ENCODE data around the gene ZC3H12C. TPM values are rescaled to one million over a fixed set of nuclear protein-coding genes. Genes with fewer than 3 reads are reported as not detected.

Gene ZC3H12C
- total and polyA plus RNA-seq, 5 donors from 2014 or later = 0.02 to 3.0 (median 0.14) TPM; not detected in 1

GRCh38 chr11:110078923-110079544 is 14.2 kb upstream of the ZC3H12C start:
- H3K4me3 Mint-ChIP-seq = no peak overlapping the region
- peaks cover 0 to 6% of the 10 kb centered on the region in 2 experiments for H3K9me3 ChIP-seq (ENCODE audit: control insufficient read depth in 2 of 2, low read length in 2 of 2)
- DNase-seq (no peak), ATAC-seq (ENCODE audit: low read depth in 2 of 2) (no peak)
- no peaks in the 10 kb centered on the region for H3K27me3 ChIP-seq (ENCODE audit: control insufficient read depth, insufficient read depth, low read length)
- H3K27me3 Mint-ChIP-seq = no peaks in the 10 kb centered on the region
- H3K36me3 ChIP-seq (ENCODE audit: control insufficient read depth, insufficient read depth, low read length) = no peaks in the 10 kb centered on the region
- no peak overlapping the region for H3K27ac Mint-ChIP-seq
- peaks cover 0 to 3% (median 1%) of the 10 kb centered on the region in 7 donors for H3K9me3 Mint-ChIP-seq
- H3K36me3 Mint-ChIP-seq = no peaks in the 10 kb centered on the region
- H3K4me3 ChIP-seq (ENCODE audit: low read depth, low read length) = no peak overlapping the region
- H3K27ac ChIP-seq (ENCODE audit: insufficient read depth, low read length, poor library complexity, severe bottlenecking) = no peak overlapping the region
- peaks cover 4% of the 10 kb centered on the region for H3K4me1 ChIP-seq (ENCODE audit: control insufficient read depth, insufficient read depth, low read length, poor library complexity, severe bottlenecking)
- H3K4me1 Mint-ChIP-seq = peaks cover 3 to 15% (median 8%) of the 10 kb centered on the region in 4 donors

- ATAC-seq (ENCODE audit: low read depth in 2 of 2) (no peak), DNase-seq (no peak)
- Mint-ChIP-seq H3K27ac (no peak overlapping the region), H3K4me1 (peaks cover 3 to 15% (median 8%) of the 10 kb centered on the region in 4 donors), H3K4me3 (no peak overlapping the region), H3K9me3 (peaks cover 0 to 3% (median 1%) of the 10 kb centered on the region in 7 donors), H3K36me3 (no peaks in the 10 kb centered on the region), H3K27me3 (no peaks in the 10 kb centered on the region)
- Histone ChIP-seq H3K4me1 (ENCODE audit: control insufficient read depth, insufficient read depth, low read length, poor library complexity, severe bottlenecking) (peaks cover 4% of the 10 kb centered on the region), H3K27me3 (ENCODE audit: control insufficient read depth, insufficient read depth, low read length) (no peaks in the 10 kb centered on the region), H3K4me3 (ENCODE audit: low read depth, low read length) (no peak overlapping the region), H3K27ac (ENCODE audit: insufficient read depth, low read length, poor library complexity, severe bottlenecking) (no peak overlapping the region), H3K9me3 (ENCODE audit: control insufficient read depth in 2 of 2, low read length in 2 of 2) (peaks cover 0 to 6% of the 10 kb centered on the region in 2 experiments), H3K36me3 (ENCODE audit: control insufficient read depth, insufficient read depth, low read length) (no peaks in the 10 kb centered on the region)
Observed at GRCh38 chr11:110079726-110080125, 13.5 kb upstream of the ZC3H12C start.

- Histone ChIP-seq H3K27ac (ENCODE audit: insufficient read depth, low read length, poor library complexity, severe bottlenecking) (no peak overlapping the region), H3K27me3 (ENCODE audit: control insufficient read depth, insufficient read depth, low read length) (peaks cover 3% of the 10 kb centered on the region), H3K4me1 (ENCODE audit: control insufficient read depth, insufficient read depth, low read length, poor library complexity, severe bottlenecking) (peaks cover 4% of the 10 kb centered on the region), H3K4me3 (ENCODE audit: low read depth, low read length) (no peak overlapping the region), H3K36me3 (ENCODE audit: control insufficient read depth, insufficient read depth, low read length) (no peaks in the 10 kb centered on the region), H3K9me3 (ENCODE audit: control insufficient read depth in 2 of 2, low read length in 2 of 2) (peaks cover 0 to 6% of the 10 kb centered on the region in 2 experiments)
- H3K27ac Mint-ChIP-seq = no peak overlapping the region
- H3K27me3 Mint-ChIP-seq = no peaks in the 10 kb centered on the region
- H3K9me3 Mint-ChIP-seq = peaks cover 0 to 3% (median 0%) of the 10 kb centered on the region in 7 donors
- no peak for DNase-seq
- ATAC-seq (ENCODE audit: low read depth in 2 of 2) = no peak
- no peak overlapping the region for H3K4me3 Mint-ChIP-seq
- peaks cover 3 to 15% (median 8%) of the 10 kb centered on the region in 4 donors for H3K4me1 Mint-ChIP-seq
- H3K36me3 Mint-ChIP-seq = no peaks in the 10 kb centered on the region
Observed at GRCh38 chr11:110081462-110082376, 11.5 kb upstream of the ZC3H12C start.

- H3K27ac Mint-ChIP-seq = no peak overlapping the region
- DNase-seq = no peak
- peaks cover 0 to 3% (median 0%) of the 10 kb centered on the region in 7 donors for H3K9me3 Mint-ChIP-seq
Observed at GRCh38 chr11:110082899-110083298, 10.3 kb upstream of the ZC3H12C start.

GRCh38 chr11:110085255-110085838 is 7.8 kb upstream of the ZC3H12C start:
- Histone ChIP-seq H3K9me3 (ENCODE audit: control insufficient read depth in 2 of 2, low read length in 2 of 2) (no peaks in the 10 kb centered on the region), H3K36me3 (ENCODE audit: control insufficient read depth, insufficient read depth, low read length) (no peaks in the 10 kb centered on the region), H3K27ac (ENCODE audit: insufficient read depth, low read length, poor library complexity, severe bottlenecking) (no peak overlapping the region), H3K27me3 (ENCODE audit: control insufficient read depth, insufficient read depth, low read length) (peaks cover 8% of the 10 kb centered on the region), H3K4me3 (ENCODE audit: low read depth, low read length) (no peak overlapping the region), H3K4me1 (ENCODE audit: control insufficient read depth, insufficient read depth, low read length, poor library complexity, severe bottlenecking) (no peaks in the 10 kb centered on the region)
- no peak overlapping the region for H3K4me3 Mint-ChIP-seq
- peaks cover 0 to 2% (median 0%) of the 10 kb centered on the region in 7 donors for H3K9me3 Mint-ChIP-seq
- H3K4me1 Mint-ChIP-seq = peaks cover 0 to 2% (median 0%) of the 10 kb centered on the region in 4 donors
- H3K36me3 Mint-ChIP-seq = no peaks in the 10 kb centered on the region
- DNase-seq (no peak), ATAC-seq (ENCODE audit: low read depth in 2 of 2) (no peak)
- H3K27me3 Mint-ChIP-seq = peaks cover 6% of the 10 kb centered on the region
- no peak overlapping the region for H3K27ac Mint-ChIP-seq

More at GRCh38 chr11:110082899-110083298, 10.3 kb upstream of the ZC3H12C start:
- ATAC-seq (ENCODE audit: low read depth in 2 of 2) = no peak
- peaks cover 0 to 6% of the 10 kb centered on the region in 2 experiments for H3K9me3 ChIP-seq (ENCODE audit: control insufficient read depth in 2 of 2, low read length in 2 of 2)
- no peak overlapping the region for H3K4me3 ChIP-seq (ENCODE audit: low read depth, low read length)
- Mint-ChIP-seq H3K27me3 (no peaks in the 10 kb centered on the region), H3K36me3 (no peaks in the 10 kb centered on the region), H3K4me3 (no peak overlapping the region), H3K4me1 (peaks cover 3 to 4% (median 4%) of the 10 kb centered on the region in 4 donors)
- peaks cover 3% of the 10 kb centered on the region for H3K4me1 ChIP-seq (ENCODE audit: control insufficient read depth, insufficient read depth, low read length, poor library complexity, severe bottlenecking)
- H3K36me3 ChIP-seq (ENCODE audit: control insufficient read depth, insufficient read depth, low read length) = no peaks in the 10 kb centered on the region
- peaks cover 6% of the 10 kb centered on the region for H3K27me3 ChIP-seq (ENCODE audit: control insufficient read depth, insufficient read depth, low read length)
- no peak overlapping the region for H3K27ac ChIP-seq (ENCODE audit: insufficient read depth, low read length, poor library complexity, severe bottlenecking)

GRCh38 chr11:110086892-110087309 is 6.3 kb upstream of the ZC3H12C start:
- ATAC-seq (ENCODE audit: low read depth in 2 of 2) = peak in 1 of 2 donors; percentile 11
- H3K4me3 ChIP-seq (ENCODE audit: low read depth, low read length) = no peak overlapping the region
- no peaks in the 10 kb centered on the region for H3K9me3 Mint-ChIP-seq
- no peak overlapping the region for H3K4me3 Mint-ChIP-seq
- H3K27ac ChIP-seq (ENCODE audit: insufficient read depth, low read length, poor library complexity, severe bottlenecking) = no peak overlapping the region
- no peak overlapping the region for H3K27ac Mint-ChIP-seq
- peaks cover 15% of the 10 kb centered on the region for H3K27me3 ChIP-seq (ENCODE audit: control insufficient read depth, insufficient read depth, low read length)
- no peaks in the 10 kb centered on the region for H3K9me3 ChIP-seq (ENCODE audit: control insufficient read depth in 2 of 2, low read length in 2 of 2)
- no peaks in the 10 kb centered on the region for H3K36me3 Mint-ChIP-seq
- H3K36me3 ChIP-seq (ENCODE audit: control insufficient read depth, insufficient read depth, low read length) = no peaks in the 10 kb centered on the region
- peaks cover 10% of the 10 kb centered on the region for H3K27me3 Mint-ChIP-seq
- H3K4me1 Mint-ChIP-seq = peaks cover 0 to 5% (median under 1%) of the 10 kb centered on the region in 4 donors
- H3K4me1 ChIP-seq (ENCODE audit: control insufficient read depth, insufficient read depth, low read length, poor library complexity, severe bottlenecking) = no peaks in the 10 kb centered on the region
- no peak for DNase-seq

GRCh38 chr11:110087812-110088534 is 5.2 kb upstream of the ZC3H12C start:
- H3K9me3 Mint-ChIP-seq = no peaks in the 10 kb centered on the region
- H3K4me1 ChIP-seq (ENCODE audit: control insufficient read depth, insufficient read depth, low read length, poor library complexity, severe bottlenecking) = peaks cover 4% of the 10 kb centered on the region
- DNase-seq = no peak
- no peak overlapping the region for H3K27ac ChIP-seq (ENCODE audit: insufficient read depth, low read length, poor library complexity, severe bottlenecking)
- H3K4me3 ChIP-seq (ENCODE audit: low read depth, low read length) = no peak overlapping the region
- peaks cover 16% of the 10 kb centered on the region for H3K27me3 ChIP-seq (ENCODE audit: control insufficient read depth, insufficient read depth, low read length)
- no peaks in the 10 kb centered on the region for H3K36me3 Mint-ChIP-seq
- H3K27me3 Mint-ChIP-seq = peaks cover 13% of the 10 kb centered on the region
- no peak for ATAC-seq (ENCODE audit: low read depth in 2 of 2)
- no peak overlapping the region for H3K27ac Mint-ChIP-seq
- H3K4me3 Mint-ChIP-seq = no peak overlapping the region
- peaks cover 0 to 7% (median 3%) of the 10 kb centered on the region in 4 donors for H3K4me1 Mint-ChIP-seq
- no peaks in the 10 kb centered on the region for H3K9me3 ChIP-seq (ENCODE audit: control insufficient read depth in 2 of 2, low read length in 2 of 2)
- no peaks in the 10 kb centered on the region for H3K36me3 ChIP-seq (ENCODE audit: control insufficient read depth, insufficient read depth, low read length)

Measured in CD4-positive, CD25-positive, alpha-beta regulatory T cell (primary cell).